Measurements from ENCODE around the gene DCP1A.

DNA sequence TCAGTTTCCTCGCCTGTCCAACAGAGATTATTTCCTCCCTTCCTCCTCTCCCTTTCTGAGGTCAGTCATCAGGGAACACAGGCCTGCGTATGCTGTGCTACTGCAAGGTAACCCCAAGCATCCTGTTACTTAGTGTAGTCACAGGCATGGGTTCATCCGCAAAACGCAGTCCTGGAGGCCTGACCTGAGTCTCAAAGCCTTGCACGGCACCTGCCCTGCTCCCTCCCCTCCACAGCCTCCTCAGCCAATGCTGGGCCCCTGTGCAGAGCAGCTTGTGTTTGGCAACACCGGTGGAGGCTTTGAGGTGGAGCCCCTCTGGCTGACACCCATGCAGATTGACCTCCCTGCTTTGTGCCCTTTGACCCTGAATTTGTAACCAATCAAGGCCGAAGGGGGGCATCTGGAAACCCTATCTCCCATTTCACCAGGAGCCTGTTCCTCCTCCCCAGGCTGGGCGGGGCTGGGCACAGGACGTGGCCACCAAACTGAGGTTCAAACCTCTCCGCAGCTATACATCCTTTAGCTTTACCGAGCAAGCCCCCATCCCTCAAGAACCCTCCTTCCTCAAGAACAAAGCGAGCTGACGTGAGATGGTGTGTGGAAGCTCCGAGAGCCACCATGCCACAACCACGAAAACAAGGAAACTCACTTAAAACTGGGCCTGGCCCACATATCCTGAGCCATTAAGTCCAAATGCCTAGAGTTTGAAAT, 113.1 kb downstream of the DCP1A start:
- TF ChIP-seq, protein P1, sequence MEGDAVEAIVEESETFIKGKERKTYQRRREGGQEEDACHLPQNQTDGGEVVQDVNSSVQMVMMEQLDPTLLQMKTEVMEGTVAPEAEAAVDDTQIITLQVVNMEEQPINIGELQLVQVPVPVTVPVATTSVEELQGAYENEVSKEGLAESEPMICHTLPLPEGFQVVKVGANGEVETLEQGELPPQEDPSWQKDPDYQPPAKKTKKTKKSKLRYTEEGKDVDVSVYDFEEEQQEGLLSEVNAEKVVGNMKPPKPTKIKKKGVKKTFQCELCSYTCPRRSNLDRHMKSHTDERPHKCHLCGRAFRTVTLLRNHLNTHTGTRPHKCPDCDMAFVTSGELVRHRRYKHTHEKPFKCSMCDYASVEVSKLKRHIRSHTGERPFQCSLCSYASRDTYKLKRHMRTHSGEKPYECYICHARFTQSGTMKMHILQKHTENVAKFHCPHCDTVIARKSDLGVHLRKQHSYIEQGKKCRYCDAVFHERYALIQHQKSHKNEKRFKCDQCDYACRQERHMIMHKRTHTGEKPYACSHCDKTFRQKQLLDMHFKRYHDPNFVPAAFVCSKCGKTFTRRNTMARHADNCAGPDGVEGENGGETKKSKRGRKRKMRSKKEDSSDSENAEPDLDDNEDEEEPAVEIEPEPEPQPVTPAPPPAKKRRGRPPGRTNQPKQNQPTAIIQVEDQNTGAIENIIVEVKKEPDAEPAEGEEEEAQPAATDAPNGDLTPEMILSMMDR (IDR thresholded peaks at IDR 0.05; ENCODE audit: insufficient read depth, low read length), result no peak
- TF ChIP-seq, protein P2, sequence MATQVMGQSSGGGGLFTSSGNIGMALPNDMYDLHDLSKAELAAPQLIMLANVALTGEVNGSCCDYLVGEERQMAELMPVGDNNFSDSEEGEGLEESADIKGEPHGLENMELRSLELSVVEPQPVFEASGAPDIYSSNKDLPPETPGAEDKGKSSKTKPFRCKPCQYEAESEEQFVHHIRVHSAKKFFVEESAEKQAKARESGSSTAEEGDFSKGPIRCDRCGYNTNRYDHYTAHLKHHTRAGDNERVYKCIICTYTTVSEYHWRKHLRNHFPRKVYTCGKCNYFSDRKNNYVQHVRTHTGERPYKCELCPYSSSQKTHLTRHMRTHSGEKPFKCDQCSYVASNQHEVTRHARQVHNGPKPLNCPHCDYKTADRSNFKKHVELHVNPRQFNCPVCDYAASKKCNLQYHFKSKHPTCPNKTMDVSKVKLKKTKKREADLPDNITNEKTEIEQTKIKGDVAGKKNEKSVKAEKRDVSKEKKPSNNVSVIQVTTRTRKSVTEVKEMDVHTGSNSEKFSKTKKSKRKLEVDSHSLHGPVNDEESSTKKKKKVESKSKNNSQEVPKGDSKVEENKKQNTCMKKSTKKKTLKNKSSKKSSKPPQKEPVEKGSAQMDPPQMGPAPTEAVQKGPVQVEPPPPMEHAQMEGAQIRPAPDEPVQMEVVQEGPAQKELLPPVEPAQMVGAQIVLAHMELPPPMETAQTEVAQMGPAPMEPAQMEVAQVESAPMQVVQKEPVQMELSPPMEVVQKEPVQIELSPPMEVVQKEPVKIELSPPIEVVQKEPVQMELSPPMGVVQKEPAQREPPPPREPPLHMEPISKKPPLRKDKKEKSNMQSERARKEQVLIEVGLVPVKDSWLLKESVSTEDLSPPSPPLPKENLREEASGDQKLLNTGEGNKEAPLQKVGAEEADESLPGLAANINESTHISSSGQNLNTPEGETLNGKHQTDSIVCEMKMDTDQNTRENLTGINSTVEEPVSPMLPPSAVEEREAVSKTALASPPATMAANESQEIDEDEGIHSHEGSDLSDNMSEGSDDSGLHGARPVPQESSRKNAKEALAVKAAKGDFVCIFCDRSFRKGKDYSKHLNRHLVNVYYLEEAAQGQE (IDR thresholded peaks at IDR 0.05; ENCODE audit: insufficient replicate concordance, low read depth), result no peak
